OCI-M1 (cell line): ENCODE data around the gene PRKD1.

Source experiments
- DNase-seq: peaks from one replicate; lab custom pipeline; 2025; lab: John Stamatoyannopoulos, UW

PRKD1 gene

DNA sequence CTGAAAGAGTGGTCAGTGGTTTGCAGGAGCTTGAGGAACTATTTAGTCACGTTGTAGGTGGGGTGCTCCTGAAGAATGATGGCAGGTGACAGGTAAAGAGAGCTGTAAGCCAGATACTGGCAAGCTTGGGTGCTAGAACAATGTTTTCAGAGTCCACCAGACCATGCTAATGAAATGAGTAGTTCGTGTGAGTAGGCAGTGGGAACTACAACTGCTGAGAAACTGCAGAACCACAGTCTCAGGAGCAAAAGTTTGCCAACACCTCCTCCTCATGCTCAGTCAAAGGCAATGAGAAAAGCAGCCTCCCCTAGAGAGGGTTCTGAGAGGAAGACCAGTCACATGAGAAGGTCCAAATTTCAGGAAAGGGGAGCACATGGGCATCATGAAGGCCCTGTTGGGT lies 91.3 kb downstream of the PRKD1 start:
- no peak for DNase-seq

DNA sequence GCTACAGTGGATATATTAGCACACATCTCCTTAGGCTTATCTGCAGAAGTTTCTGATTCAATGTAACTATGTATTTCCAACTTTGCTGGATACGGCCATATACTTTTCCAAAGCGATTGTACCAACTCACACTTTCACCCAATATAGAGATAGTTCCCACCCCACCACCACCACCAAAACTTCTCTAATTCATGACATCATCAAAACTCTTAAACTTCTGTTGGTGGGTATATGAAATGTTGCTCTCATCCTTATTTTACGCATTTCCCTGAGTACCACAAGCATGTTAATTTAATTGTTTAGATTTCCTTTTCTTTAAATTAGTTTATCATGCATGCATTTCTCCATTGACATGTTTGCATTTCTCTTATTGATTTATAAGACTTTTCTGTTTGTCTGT lies 95.6 kb downstream of the PRKD1 start:
- no peak for DNase-seq

DNA sequence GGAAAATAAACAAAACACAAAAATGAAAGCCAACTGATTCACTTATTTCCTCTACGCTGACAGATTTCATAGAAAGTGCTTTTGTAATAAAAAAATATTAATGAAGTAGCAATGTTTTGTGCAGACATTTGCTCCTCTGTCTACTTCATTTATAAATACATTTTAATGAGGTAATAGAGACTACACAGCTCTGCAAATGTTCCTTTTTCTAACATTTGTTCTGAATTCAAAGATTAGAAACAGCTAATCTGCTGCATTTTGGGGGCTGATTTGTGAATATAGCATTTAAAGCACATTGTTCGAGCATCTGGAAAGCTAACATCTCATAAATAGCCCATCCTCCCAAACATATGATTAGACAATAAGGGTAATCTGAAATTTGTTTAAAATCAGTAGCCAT lies 97.8 kb downstream of the PRKD1 start:
- DNase-seq = no peak

DNA sequence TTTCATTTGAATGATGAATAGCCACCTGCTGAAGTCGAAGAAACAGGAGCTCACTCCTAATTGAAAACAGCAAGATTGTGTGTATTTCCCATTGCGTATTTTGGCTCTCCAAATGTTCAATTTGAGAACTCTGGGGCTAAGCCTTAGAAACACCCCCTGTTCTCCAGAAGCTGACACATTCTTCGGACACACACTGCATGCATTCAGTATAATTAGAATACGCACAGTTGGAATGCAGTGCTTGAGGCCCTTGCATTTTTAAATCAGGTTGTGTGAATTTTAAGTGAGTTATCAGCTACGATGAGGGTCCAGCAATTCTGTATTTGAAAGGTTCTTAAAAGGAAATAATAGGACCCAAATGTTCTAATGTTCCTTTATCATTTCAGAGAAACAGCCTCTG lies 103.8 kb downstream of the PRKD1 start:
- no peak for DNase-seq

DNA sequence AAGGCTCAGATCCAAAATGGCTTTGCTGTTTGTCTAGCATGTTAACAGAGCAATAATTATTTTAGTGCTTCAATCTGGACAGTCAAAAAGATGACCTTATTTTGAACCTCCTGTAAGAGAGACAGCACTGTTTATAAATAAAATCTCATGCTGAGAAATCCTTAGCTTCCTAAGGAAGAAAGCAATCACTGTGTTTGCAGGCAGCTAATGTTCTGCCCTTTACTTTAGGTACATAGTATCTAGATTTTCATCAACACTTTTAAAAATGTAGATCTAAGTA lies 105.3 kb downstream of the PRKD1 start:
- no peak for DNase-seq

DNA sequence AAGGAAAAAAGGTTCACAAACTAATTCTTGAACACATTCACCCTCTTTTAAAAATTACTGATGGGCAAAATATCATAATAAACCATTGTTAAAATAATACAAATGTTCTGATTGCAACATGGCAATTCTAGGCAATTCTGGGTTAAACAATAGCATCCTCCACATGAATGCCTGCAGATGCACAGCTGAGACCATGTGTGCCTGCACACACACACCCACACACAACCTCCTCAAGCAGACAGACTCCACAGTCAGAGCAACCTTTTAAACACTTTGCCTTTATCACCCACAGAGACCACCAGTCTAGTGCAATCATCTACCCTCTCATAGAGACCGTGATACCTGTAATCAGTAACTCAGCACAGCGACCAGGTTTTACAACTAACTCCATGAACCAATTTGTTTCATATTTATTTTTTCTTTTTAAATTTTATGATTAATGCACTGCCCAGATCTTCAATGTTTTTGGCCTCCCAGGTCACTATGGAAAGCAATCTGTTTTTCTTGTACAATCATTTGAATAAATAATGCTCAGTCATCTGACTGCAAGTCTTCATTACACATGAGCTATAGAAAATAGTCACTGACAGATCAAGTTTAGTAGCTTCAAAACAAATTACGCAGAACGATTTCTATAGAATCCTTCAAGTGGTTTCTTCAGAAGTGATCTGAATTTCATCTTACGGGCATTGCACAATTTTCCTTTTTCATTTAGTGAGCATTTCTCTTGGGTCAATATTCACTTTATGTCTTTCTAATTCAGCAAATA lies 105.8 kb downstream of the PRKD1 start:
- DNase-seq = no peak

DNA sequence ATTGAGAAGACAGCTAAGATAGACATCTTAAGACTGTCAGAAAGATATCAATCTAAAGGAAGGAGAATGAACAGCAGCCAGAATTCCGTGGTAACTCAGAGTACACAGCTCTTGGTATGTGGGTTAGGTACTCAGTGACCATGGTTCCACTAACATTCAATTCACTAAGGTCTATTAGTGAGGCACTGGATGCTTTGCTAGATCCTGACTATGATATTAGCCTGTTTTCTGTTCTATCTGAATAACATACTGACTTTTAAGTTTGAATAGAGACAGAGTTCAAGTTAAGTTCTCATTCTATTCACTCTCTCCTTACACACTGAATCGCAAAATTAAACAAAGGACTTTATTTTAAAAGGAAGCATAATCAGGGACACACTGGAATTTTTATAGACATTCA lies 106.4 kb downstream of the PRKD1 start:
- no peak for DNase-seq

DNA sequence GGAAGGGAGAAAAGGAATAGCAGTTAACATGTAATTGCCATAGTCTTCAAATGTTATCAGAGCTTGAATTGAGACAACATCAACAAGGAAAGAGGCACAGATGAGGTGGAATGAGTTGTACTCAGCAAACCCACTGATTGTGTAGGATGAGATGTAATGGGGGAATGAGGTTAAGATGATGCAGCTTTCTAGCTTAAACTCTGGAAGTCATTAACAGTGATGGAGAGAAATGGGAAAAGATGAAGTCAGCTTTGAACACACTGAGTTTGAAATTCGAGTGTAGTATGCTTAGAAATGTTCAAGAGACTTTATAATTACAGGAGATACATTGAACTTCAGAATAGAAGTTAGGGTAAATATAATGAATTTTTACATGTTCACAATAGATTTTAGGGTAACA lies 106.9 kb downstream of the PRKD1 start:
- no peak for DNase-seq

DNA sequence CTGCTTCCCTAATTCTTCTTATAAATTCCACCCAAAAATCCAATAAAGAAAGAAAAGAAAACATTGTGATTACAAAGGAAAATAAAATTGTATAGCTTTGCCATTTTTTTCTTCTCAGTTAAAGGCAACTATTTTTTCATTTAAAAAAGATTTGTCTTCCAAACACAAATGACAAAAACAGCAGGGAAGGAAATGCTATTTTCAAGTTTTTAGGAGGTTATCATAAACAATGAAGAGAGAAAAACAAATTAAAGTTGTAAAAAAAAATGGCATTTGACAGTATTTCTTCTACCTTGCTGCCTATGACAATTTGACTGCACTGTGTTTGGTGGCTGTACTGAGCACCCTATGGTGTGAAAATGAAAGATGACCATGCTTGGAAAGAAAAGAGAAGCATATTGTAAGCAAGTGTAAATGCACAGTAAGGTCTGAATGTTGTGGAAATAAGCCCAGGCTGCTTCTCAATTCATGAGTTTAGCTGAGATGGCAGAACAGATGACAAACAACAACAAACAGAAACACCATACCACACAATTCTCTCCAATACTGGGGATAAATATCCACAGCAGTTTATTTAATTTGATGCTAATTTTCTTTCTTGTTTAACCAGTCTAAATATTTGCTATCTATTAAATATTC lies 109.8 kb downstream of the PRKD1 start:
- DNase-seq = no peak

DNA sequence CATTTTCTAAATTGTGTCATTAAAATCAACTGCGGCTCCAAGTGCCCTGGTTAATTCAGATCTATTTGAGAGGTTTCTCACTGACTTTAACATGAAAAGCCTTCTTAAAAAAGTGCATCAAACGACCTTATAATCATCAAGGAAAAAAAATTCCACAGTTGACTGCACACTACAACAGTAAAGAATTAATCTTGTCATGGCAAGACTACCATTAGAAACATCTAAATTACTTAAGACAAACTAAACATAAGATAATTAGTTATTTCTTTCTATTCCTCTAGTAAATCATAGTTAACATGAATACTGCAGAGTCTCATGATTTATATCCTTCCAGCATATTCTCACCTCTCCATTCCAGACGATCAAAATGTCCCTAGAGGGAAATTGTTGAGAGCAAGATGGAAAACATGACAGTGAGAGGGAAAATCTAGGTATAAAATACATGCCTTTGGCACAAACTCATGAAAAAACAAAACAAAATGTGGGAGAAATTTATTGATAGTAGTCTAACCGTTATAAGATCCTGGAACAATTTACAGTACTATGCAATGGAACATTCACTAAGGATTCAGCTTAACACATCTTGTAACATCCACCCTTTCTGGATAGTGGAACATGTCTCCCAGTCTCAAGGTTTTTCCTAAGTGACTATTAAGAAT lies 112.5 kb downstream of the PRKD1 start:
- DNase-seq = no peak

DNA sequence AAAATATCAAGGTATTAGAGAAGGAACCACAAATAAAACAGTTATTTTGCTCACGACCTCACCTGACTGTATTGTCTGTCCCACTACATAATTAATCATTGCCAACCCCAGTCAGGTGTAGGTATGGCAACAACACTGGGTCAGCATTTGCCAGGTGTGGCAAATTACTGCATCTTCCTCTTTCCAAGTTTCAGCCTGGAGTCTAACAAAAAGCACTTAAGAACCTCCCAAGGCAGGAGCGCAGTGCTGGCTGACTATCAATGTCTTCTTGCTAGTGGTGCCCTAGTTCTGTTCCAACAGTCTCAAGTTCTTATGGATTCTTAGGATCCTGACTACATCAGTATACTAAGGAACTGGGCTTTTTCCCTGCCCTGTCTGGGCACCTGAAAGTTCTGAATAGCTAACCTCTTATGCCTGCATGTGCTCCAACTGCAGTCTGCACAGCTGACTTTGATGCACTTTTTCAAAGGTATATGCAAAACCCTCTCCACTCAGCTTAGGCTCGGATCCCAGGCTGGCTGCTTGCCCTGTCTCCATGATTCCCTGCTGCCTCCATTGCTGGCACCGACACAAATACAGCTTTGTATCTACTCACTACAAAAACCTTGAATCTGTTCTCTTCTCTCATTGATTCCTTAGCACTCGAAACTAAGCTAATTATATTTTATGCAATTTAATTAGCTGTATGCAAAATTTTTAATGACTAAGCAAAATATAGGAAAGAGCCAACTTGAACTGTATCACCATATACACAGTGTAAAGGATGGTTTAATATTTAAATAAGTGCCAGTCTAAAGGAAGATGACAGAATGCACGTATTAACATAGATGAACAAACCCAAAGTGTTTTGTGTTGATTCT lies 113.3 kb downstream of the PRKD1 start:
- no peak for DNase-seq

DNA sequence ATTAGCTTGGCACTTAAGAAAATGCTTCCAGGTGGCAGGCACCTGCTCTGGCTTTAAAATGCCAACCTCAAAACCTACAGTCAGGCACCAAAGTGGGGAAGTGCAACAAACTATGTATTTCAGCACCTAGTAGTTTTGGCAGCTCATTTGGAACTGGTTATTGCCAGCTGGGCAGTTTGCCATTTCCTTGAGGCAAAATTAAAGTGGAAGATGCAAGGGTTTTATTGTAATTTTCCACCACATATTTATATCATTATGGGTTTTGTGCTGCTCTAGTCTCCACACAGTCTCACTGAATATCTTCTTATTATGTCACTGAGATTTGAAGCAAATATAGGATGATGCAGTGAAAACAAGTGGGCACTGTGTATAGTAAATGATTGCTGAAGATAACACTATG lies 117.0 kb downstream of the PRKD1 start:
- no peak for DNase-seq

DNA sequence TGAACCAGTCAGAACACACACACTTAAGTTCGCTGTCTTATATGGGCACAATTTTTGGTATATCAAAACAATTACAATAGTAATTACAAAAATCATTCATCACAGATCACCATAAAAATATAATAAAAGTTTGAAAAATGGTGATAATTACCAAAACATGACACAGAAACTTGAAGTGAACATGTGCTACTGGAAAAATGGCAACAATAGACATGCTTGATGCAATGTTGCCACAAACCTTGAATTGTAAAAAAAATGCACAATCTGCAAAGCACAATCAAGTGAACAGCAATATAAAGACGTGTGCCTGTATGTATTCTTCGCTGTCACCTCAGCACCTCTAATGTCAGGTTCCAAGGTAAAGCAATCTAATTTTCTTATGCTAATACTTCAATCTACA lies 117.6 kb downstream of the PRKD1 start:
- DNase-seq = no peak

DNA sequence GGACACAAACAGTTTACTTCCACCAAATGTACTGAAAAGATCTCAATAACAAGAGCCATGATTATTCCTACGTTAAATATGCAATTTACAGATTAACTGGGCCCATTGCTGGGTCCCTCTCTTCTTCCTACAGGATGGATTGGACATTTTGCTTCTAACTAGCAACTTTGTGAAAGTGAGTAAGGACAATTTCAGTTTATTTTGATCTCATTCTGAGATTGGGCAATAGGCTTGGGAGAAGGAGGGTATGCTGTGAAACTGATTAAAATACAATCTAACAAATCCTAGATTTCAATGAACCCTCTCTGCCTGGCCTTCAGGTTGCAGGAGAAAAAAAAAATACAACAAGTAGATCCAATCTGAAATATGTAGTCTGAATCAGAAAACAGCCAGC lies 121.5 kb downstream of the PRKD1 start:
- no peak for DNase-seq

DNA sequence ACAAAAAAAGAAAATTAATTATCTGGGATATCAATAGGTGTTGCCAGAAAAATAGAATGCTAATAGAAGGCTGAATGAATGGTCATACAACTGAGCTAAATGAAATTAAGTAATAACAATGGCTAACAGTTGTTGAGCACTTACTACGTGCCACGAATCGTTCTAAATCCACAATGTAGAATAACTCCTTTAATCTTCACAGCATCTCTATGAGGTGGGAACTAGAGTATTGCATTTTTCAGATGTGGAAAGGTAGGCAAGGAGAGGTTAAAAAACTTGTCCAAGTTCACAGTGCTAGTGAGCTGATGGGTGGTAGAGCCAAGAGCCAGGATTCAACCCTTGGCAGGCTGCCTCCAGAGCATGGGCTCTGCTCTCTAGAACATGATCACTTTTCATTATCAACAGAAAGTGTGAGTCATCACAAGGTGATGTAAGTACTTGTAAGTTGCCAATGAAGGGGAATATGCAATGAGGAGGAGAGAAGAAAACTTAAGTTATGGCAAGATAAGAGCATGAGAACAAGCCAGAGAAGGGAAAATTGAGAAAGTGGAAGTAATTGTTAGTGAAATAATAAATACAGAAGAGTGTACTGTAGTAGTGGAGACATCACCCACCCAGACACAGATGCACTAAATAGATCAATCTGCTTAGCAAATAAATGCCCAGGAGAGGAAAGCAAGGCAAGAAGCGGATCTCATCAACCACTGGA lies 122.1 kb downstream of the PRKD1 start:
- DNase-seq = peak; percentile 96

DNA sequence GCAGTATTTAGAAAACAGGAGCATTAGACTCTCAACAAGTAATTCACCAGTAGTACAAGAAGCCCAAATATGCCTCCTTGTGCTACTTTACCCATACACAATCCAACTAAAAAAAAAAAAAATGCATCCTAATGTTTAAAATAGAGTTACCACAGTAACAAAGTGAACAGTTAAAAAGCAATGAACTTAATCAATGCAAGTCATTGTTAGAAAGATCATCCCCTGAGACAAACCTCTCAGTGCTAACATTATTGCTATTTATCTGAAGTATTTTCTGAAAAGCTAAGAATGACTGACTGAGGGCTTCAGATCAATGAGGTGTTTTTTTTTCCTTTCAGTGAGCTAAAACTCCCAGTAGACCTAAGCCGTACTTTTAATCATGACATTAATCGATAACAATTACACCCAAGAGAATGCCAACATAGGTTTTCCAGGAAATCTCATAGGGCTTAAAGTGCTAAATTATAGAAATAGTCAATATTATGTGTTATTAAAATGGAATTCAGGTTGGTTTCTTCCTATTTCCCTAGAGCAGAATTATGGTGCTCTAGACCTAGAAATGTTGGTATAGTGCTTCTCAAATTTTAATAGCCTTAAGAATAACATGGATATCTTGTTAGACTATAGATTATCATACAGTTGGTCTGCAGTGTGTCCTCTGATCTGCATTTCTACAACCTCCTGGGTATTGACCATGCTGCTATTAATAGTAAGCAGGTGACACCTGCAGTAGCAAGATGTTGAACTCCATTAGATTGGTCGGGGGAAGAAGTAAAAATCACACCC lies 123.0 kb downstream of the PRKD1 start:
- no peak for DNase-seq

DNA sequence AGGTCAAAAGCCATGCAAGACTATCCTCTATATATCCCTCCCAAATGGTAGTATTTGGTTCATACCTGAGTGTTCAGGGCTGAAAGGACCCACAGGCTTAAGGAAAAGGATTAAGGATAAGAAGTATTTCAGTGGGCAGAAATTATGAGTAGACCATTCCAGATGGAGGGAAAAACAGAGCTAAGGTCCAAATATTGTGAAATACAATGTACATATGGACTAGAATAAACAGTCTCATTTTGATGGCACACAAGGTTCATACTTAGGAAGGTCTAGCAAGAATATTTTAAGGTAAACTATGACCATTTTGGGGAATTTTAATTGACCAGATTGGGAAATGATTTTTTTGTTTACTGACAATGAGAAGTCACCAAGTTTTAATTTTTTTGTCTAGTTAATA lies 124.6 kb downstream of the PRKD1 start:
- no peak for DNase-seq

DNA sequence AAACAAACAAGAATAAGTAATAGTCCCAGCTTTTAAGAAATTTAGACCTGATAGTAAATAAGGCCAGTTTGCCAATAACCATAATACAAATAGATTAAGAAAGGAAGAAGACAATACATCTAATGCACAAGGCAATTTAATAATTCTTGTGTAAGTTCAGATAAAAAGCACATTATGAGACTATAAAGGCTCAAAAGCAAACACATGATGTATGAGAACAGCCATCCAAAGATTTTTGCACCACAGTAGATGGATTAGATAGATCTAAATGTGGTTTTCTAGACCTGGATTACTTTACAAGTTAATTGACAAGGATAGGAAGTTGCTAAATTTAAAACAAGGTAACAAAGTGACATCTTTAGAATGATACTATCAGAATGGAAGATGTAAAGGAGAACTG lies 125.4 kb downstream of the PRKD1 start:
- no peak for DNase-seq

DNA sequence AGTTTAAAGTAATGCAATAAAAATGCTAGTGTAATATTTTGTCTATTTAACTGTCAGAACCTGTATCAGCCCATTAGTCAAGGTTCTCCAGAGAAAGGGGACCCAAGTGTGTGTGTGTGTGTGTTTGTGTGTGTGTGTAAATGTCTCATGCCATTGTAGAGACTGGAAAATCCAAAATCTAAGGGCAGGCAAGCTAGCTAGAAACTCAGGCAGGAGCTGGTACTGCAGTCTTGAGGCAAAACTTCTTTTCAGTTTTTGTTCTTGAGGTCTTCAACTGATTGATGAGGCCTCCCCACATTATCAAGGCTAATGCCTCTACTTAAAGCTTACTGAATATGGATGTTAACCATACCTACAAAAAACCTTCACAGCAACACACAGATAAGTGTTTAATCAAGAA lies 126.7 kb downstream of the PRKD1 start:
- DNase-seq = peak; percentile 21

DNA sequence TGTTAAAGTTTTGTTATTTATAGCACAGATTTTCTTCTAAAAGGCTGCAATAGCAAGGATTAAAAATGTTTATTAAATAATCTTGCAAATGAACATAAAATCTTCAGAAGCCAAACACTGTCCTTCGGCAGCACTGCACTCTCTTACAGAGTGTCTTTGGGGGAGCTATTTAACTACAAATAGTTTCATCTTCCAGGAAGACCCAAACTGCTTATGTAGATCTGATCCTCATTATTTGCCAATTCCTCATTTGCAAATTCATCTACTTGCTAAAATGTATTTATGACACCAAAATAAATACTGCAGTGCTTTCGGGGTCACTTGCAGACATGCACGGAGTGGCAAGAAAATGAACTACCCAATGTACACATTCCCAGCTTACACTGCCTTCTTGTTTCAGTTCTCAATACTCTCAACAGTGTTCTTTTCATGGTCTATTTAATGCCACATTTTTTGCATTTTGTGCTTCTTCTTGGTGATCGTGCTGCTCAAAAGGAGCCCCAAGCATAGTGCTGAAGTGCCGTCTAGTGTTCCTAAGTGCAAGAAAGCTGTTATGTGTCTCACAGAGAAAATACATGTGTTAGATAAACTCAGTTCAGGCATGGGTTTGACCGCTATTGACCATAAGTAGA lies 128.1 kb downstream of the PRKD1 start:
- no peak for DNase-seq

DNA sequence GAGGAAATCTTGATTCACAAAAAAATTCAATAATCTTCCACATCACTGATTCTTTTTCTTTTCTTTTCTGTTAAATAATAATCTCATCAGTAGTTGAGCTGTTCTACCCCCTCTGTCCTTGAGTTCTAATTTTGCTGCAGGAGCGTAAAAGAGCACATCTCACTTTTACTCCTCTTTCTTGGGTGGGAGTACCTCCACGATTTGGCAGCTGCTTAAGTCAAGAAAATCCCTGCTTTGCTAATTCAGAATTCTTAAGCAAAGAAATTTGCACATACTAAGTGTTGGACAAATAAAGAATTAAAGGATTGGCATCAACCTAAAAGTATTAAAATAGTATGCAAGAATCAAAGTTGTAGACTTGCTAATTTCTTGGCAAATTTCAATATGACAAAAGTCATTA lies 128.8 kb downstream of the PRKD1 start:
- no peak for DNase-seq
